ENCODE results near the gene CACYBP. TPM values are rescaled to one million over a fixed set of nuclear protein-coding genes. Genes with fewer than 3 reads are reported as not detected.

CACYBP gene
- polyA plus RNA-seq, 1 donor from 2014 or later, result 484 TPM

GRCh38 chr1:174974711-174975119 lies 25.0 kb upstream of the CACYBP start:
- Histone ChIP-seq H3K27me3 (ENCODE audit: insufficient read depth, low read depth, low read length) (no peaks in the 10 kb centered on the region), H2AFZ (ENCODE audit: low read depth, low read length) (no peak overlapping the region), H3K9ac (ENCODE audit: low read length) (no peak overlapping the region), H3K79me2 (replicated peaks; ENCODE audit: insufficient read depth, low read length) (no peaks in the 10 kb centered on the region), H3K9me2 (ENCODE audit: insufficient read depth, low read length) (no peaks in the 10 kb centered on the region), H3F3A (ENCODE audit: insufficient read depth, low read length, poor library complexity, severe bottlenecking) (no peaks in the 10 kb centered on the region), H3K36me3 (ENCODE audit: insufficient read depth, low read length) (peaks cover 5% of the 10 kb centered on the region), H3K9me3 (ENCODE audit: low read length) (no peaks in the 10 kb centered on the region), H3K4me2 (ENCODE audit: low read length) (no peak overlapping the region), H3K27ac (ENCODE audit: low read length) (no peak overlapping the region), H4K20me1 (ENCODE audit: insufficient read depth) (no peaks in the 10 kb centered on the region), H3K4me3 (ENCODE audit: low read length) (no peak overlapping the region)
- no peak for TF ChIP-seq CTCF (IDR thresholded peaks at IDR 0.05; ENCODE audit: poor library complexity, severe bottlenecking)
- no peak for TF ChIP-seq TAF1 (IDR thresholded peaks at IDR 0.05; ENCODE audit: low read depth)
- TF ChIP-seq MXI1 (conservative IDR thresholded peaks at IDR 0.05; ENCODE audit: poor library complexity, severe bottlenecking), result no peak
- TF ChIP-seq EP300 (conservative IDR thresholded peaks at IDR 0.05; ENCODE audit: poor library complexity, severe bottlenecking), result no peak
- no peak for TF ChIP-seq EZH2 (IDR thresholded peaks at IDR 0.05; ENCODE audit: borderline replicate concordance, insufficient read depth, low read length, poor library complexity, severe bottlenecking)
- TF ChIP-seq SMC3 (conservative IDR thresholded peaks at IDR 0.05; ENCODE audit: poor library complexity), result no peak
- no peak for TF ChIP-seq POLR2AphosphoS5 (IDR thresholded peaks at IDR 0.05)
- no peak for TF ChIP-seq RAD21 (conservative IDR thresholded peaks at IDR 0.05)
- TF ChIP-seq, protein P1, sequence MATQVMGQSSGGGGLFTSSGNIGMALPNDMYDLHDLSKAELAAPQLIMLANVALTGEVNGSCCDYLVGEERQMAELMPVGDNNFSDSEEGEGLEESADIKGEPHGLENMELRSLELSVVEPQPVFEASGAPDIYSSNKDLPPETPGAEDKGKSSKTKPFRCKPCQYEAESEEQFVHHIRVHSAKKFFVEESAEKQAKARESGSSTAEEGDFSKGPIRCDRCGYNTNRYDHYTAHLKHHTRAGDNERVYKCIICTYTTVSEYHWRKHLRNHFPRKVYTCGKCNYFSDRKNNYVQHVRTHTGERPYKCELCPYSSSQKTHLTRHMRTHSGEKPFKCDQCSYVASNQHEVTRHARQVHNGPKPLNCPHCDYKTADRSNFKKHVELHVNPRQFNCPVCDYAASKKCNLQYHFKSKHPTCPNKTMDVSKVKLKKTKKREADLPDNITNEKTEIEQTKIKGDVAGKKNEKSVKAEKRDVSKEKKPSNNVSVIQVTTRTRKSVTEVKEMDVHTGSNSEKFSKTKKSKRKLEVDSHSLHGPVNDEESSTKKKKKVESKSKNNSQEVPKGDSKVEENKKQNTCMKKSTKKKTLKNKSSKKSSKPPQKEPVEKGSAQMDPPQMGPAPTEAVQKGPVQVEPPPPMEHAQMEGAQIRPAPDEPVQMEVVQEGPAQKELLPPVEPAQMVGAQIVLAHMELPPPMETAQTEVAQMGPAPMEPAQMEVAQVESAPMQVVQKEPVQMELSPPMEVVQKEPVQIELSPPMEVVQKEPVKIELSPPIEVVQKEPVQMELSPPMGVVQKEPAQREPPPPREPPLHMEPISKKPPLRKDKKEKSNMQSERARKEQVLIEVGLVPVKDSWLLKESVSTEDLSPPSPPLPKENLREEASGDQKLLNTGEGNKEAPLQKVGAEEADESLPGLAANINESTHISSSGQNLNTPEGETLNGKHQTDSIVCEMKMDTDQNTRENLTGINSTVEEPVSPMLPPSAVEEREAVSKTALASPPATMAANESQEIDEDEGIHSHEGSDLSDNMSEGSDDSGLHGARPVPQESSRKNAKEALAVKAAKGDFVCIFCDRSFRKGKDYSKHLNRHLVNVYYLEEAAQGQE (IDR thresholded peaks at IDR 0.05; ENCODE audit: borderline replicate concordance), result no peak

GRCh38 chr1:174975764-174976163 lies 24.0 kb upstream of the CACYBP start:
- no peak overlapping the region for H3K27ac ChIP-seq (ENCODE audit: low read length)

More at GRCh38 chr1:174975764-174976163, 24.0 kb upstream of the CACYBP start:
- Histone ChIP-seq H3K27me3 (ENCODE audit: insufficient read depth, low read depth, low read length) (no peaks in the 10 kb centered on the region), H3K9me2 (ENCODE audit: insufficient read depth, low read length) (no peaks in the 10 kb centered on the region), H3K4me3 (ENCODE audit: low read length) (no peak overlapping the region), H3K4me2 (ENCODE audit: low read length) (no peak overlapping the region), H3K9me3 (ENCODE audit: low read length) (no peaks in the 10 kb centered on the region), H3K9ac (ENCODE audit: low read length) (no peak overlapping the region), H3K79me2 (replicated peaks; ENCODE audit: insufficient read depth, low read length) (no peaks in the 10 kb centered on the region), H3K36me3 (ENCODE audit: insufficient read depth, low read length) (no peaks in the 10 kb centered on the region), H2AFZ (ENCODE audit: low read depth, low read length) (no peak overlapping the region), H4K20me1 (ENCODE audit: insufficient read depth) (no peaks in the 10 kb centered on the region), H3F3A (ENCODE audit: insufficient read depth, low read length, poor library complexity, severe bottlenecking) (no peaks in the 10 kb centered on the region)
- TF ChIP-seq MXI1 (conservative IDR thresholded peaks at IDR 0.05; ENCODE audit: poor library complexity, severe bottlenecking) (no peak), EP300 (conservative IDR thresholded peaks at IDR 0.05; ENCODE audit: poor library complexity, severe bottlenecking) (no peak), POLR2AphosphoS5 (IDR thresholded peaks at IDR 0.05) (no peak), TAF1 (IDR thresholded peaks at IDR 0.05; ENCODE audit: low read depth) (no peak)
- TF ChIP-seq, protein P1 (IDR thresholded peaks at IDR 0.05; ENCODE audit: borderline replicate concordance), result no peak

Measured in neural cell (in vitro differentiated cells).